ENCODE results near the gene IL36B. TPM values are rescaled to one million over a fixed set of nuclear protein-coding genes. Genes with fewer than 3 reads are reported as not detected.
A peak's percentile ranks its signal among the peaks of the same experiment; 100 is the strongest.

Gene IL36B
- polyA plus RNA-seq, 3 donors, result not detected

DNA sequence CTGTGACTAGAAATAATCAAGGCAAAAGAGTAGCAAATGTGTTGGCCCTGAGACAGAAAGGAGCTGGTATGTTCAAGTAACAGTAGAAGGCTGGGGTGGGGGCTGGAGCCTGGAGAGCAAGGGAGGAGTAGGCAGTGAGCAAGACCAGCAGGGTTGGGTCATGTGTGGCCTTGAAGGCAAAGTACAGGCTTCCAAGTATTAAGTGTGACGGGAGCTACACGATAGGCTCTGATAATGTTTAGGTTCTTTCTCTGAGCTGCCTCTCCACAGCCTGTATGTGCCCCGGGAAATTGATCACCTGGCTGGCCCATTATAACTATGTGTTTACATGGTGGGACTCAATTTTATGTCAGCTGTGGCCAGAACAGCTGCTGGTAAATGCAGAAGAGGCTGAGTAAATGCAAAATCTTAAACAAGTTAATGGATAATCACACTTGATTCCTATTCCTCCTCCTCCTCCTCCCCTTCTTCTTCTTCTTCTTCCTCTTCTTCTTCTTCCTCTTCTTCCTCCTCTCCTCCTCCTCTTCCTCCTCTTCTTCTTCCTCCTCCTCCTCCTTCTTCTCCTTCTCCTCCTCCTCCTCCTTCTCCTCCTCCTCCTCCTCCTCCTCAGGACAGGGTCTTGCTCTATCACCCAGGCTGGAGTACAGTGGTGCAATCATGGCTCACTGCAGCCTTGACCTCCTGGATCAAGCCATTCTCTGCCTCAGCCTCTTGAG is 24.4 kb upstream of the IL36B start:
- no peaks in the 10 kb centered on the region for H3K27me3 ChIP-seq (ENCODE audit: control insufficient read depth in 2 of 2, insufficient read depth in 2 of 2, low read length in 2 of 2)
- H3K9me3 ChIP-seq (replicated peaks in 1 of 2; ENCODE audit: control insufficient read depth in 1 of 2, insufficient read depth in 1 of 2, low read length in 2 of 2), result no peaks in the 10 kb centered on the region
- H2AFZ ChIP-seq (ENCODE audit: insufficient read depth, low read depth, low read length, poor library complexity, severe bottlenecking), result no peak overlapping the region
- TF ChIP-seq, protein P1, sequence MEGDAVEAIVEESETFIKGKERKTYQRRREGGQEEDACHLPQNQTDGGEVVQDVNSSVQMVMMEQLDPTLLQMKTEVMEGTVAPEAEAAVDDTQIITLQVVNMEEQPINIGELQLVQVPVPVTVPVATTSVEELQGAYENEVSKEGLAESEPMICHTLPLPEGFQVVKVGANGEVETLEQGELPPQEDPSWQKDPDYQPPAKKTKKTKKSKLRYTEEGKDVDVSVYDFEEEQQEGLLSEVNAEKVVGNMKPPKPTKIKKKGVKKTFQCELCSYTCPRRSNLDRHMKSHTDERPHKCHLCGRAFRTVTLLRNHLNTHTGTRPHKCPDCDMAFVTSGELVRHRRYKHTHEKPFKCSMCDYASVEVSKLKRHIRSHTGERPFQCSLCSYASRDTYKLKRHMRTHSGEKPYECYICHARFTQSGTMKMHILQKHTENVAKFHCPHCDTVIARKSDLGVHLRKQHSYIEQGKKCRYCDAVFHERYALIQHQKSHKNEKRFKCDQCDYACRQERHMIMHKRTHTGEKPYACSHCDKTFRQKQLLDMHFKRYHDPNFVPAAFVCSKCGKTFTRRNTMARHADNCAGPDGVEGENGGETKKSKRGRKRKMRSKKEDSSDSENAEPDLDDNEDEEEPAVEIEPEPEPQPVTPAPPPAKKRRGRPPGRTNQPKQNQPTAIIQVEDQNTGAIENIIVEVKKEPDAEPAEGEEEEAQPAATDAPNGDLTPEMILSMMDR (IDR thresholded peaks at IDR 0.05), result no peak
- H3K36me3 ChIP-seq (replicated peaks in 1 of 2; ENCODE audit: control insufficient read depth in 1 of 2, insufficient read depth in 2 of 2, low read length in 2 of 2), result no peaks in the 10 kb centered on the region
- intact Hi-C loops (cut with micrococcal nuclease), result no loop called here
- H3K9me3 Mint-ChIP-seq, result peaks cover 0 to 2% (median 0%) of the 10 kb centered on the region in 7 donors
- DNase-seq, result no peak
- no peak overlapping the region for H3K4me3 Mint-ChIP-seq
- 96% methylated on average over 3 of the region's 3 CpGs for WGBS (ENCODE audit: insufficient coverage)
- H3K27me3 Mint-ChIP-seq (ENCODE audit: low read depth in 3 of 3), result peaks cover 0 to 8% (median 2%) of the 10 kb centered on the region in 3 donors
- H3K36me3 Mint-ChIP-seq, result no peaks in the 10 kb centered on the region
- no peak overlapping the region for H3K4me3 ChIP-seq (replicated peaks in 1 of 3; ENCODE audit: low read depth in 2 of 3, low read length in 3 of 3)
- no peak overlapping the region for H3K4me2 ChIP-seq (replicated peaks; ENCODE audit: extremely low read depth, low read length, poor library complexity, severe bottlenecking)
- no peak overlapping the region for H3K27ac ChIP-seq (ENCODE audit: low read depth in 1 of 2, low read length in 2 of 2)
- no peaks in the 10 kb centered on the region for H3K79me2 ChIP-seq (ENCODE audit: insufficient read depth, low read length)
- peak overlapping the region in 2 of 7 donors; percentile 13 to 61 for H3K27ac Mint-ChIP-seq
- H3K9ac ChIP-seq (ENCODE audit: insufficient read depth, low read length, poor library complexity, severe bottlenecking), result no peak overlapping the region
- H4K20me1 ChIP-seq (ENCODE audit: insufficient read depth, low read length), result no peaks in the 10 kb centered on the region
- H3K4me1 Mint-ChIP-seq, result peaks cover 15% of the 10 kb centered on the region
- no peaks in the 10 kb centered on the region for H3K4me1 ChIP-seq (ENCODE audit: control insufficient read depth in 1 of 2, insufficient read depth in 2 of 2, low read length in 2 of 2)

DNA sequence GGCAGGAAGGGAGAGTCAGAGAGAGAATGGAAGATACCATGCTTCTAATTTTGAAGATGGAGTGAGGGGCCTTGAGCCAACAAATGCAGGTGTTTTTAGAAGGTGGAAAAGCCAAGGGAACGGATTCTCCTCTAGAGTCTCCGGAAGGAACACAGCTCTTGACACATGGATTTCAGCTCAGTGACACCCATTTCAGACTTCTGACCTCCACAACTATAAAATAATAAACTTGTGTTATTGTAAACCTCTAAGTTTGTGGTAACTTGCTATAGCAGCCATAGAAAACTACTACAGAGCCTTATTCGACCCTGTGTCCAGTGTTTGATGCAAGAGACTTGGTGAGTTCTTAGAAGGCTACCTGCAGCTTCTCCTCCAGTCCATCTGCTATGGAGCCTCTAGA is 22.9 kb upstream of the IL36B start:
- Histone ChIP-seq H3K4me1 (ENCODE audit: control insufficient read depth in 1 of 2, insufficient read depth in 2 of 2, low read length in 2 of 2) (no peaks in the 10 kb centered on the region), H2AFZ (ENCODE audit: insufficient read depth, low read depth, low read length, poor library complexity, severe bottlenecking) (no peak overlapping the region), H3K4me2 (replicated peaks; ENCODE audit: extremely low read depth, low read length, poor library complexity, severe bottlenecking) (no peak overlapping the region), H3K79me2 (ENCODE audit: insufficient read depth, low read length) (no peaks in the 10 kb centered on the region), H3K27me3 (ENCODE audit: control insufficient read depth in 2 of 2, insufficient read depth in 2 of 2, low read length in 2 of 2) (no peaks in the 10 kb centered on the region), H3K4me3 (replicated peaks in 1 of 3; ENCODE audit: low read depth in 2 of 3, low read length in 3 of 3) (no peak overlapping the region), H3K9me3 (replicated peaks in 1 of 2; ENCODE audit: control insufficient read depth in 1 of 2, insufficient read depth in 1 of 2, low read length in 2 of 2) (no peaks in the 10 kb centered on the region), H3K9ac (ENCODE audit: insufficient read depth, low read length, poor library complexity, severe bottlenecking) (no peak overlapping the region), H3K27ac (ENCODE audit: low read depth in 1 of 2, low read length in 2 of 2) (no peak overlapping the region), H4K20me1 (ENCODE audit: insufficient read depth, low read length) (no peaks in the 10 kb centered on the region), H3K36me3 (replicated peaks in 1 of 2; ENCODE audit: control insufficient read depth in 1 of 2, insufficient read depth in 2 of 2, low read length in 2 of 2) (no peaks in the 10 kb centered on the region)
- no peak for DNase-seq
- Mint-ChIP-seq H3K4me3 (no peak overlapping the region), H3K4me1 (peaks cover 12% of the 10 kb centered on the region), H3K36me3 (no peaks in the 10 kb centered on the region), H3K27ac (no peak overlapping the region), H3K9me3 (peaks cover 0 to 2% (median 0%) of the 10 kb centered on the region in 7 donors), H3K27me3 (ENCODE audit: low read depth in 3 of 3) (peaks cover 0 to 5% (median 2%) of the 10 kb centered on the region in 3 donors)
- intact Hi-C loops (cut with micrococcal nuclease), result no loop called here
- TF ChIP-seq, protein P1 (IDR thresholded peaks at IDR 0.05), result no peak
- WGBS (ENCODE audit: insufficient coverage), result no CpG with 5 or more reads among the region's 3 CpGs

Measured in CD14-positive monocyte (primary cell).